GM19452 (cell line): Measurements from ENCODE around the gene ABLIM2.

Experiments
- ATAC-seq: cut with Tn5 transposase; IDR thresholded peaks from one replicate; pipeline ENCODE4 v1.9.1; 2021; ENCODE audit not compliant: unreplicated experiment

ABLIM2 gene

GRCh38 chr4:8158710-8159536 lies at the start of gene ABLIM2:
Gene ABLIM2, minus strand, starts transcription at chr4:8158813. Its CDS starts 124 bp downstream, at chr4:8158689.
- ATAC-seq, result peak; percentile 98

DNA sequence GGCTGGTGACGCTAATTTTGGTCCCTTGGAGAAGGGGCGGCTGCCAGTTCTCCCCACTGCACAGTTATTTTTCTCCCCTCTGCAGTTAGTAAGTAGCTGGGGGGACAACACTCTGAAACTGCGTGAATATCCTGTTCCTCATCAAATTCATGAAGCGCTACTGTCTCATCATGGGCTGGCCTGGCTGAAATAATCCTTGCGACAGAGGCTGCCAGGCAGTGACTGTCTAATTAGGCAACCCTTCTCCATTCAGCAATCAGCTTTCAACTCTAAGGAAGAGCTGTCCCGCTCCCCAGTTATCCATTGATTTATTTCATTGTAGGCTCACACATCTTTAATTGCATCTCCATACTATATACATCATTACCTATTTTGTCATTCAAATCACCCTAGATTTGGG lies 48.7 kb upstream of the ABLIM2 start:
- no peak for ATAC-seq

DNA sequence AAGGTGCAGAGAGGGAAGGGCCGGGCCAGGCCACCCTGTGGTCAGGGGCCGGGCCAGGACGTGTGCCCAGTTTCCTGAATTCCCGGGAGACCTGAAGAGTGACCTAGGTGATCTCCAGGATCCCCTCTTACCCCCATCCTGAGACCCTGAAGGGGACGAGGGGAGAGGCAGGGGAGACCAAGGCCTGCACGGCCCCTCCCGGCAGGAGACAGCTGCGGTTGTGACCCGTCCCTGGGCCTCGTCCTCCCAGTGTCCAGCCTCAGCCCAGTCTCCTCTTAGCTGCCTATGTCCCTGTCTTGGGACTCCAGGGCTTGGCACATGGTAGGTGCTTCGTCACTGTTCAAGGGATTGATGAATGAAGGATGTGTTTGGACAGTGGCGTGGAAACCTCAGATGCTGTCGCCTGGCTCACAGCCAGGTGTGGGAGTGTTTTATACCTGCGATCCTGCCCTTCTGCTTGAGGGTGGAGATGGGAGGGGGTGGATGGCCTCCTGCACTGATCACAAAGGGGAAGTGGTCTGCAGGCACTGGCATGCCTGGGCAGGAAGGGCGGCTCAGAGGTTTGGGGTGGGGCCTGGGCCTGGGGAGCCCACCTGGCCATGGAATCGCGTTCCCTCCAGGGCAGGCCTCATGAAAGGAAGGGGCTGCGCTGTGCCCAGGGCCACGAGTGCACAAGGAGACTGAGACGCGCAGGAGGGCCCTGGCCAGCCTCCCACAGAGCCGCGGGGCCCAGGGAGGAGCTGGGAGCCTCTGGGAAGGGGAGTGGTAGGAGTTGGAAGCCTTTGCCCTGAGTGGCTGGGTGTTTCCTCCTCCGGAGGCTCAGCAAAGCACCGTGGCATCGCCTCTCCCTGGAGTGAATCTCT lies 47.4 kb upstream of the ABLIM2 start:
- peak; percentile 51 for ATAC-seq

- no peak for ATAC-seq
Measured at GRCh38 chr4:8205241-8205707, 46.7 kb upstream of the ABLIM2 start.

DNA sequence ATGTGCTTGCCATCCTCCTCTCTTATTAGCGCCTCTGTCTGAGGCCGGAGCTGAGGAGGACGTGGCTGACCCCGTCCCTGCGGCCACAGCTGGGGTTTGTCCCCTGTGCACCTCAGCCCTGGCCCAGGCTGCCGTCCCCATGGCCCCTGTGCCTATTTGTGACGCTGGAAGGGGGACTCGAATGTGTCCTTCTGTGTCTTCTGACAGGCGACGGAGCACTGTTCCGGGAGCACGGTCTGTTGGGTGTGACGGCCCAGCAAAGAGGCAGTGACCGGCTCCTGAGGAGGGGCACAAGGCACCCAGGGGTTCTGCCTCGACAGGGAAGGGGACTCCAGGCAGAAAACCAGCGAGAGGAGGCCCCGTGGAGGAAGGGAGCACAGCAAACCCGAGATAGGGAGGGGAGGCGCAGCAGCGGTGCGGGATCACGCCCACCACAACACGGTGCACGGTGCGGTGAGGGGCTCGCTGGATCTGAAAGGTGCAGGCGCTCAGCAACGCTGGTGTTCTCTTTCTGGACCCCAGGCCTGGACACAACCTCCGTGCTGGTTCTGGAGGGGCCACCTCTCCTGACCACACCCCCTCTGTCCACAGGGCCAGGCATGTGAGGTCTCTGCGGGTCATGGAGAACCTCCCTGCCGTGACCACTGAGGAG lies 46.1 kb upstream of the ABLIM2 start:
- ATAC-seq, result no peak

GRCh38 chr4:8203817-8204216 lies 45.2 kb upstream of the ABLIM2 start:
- no peak for ATAC-seq

DNA sequence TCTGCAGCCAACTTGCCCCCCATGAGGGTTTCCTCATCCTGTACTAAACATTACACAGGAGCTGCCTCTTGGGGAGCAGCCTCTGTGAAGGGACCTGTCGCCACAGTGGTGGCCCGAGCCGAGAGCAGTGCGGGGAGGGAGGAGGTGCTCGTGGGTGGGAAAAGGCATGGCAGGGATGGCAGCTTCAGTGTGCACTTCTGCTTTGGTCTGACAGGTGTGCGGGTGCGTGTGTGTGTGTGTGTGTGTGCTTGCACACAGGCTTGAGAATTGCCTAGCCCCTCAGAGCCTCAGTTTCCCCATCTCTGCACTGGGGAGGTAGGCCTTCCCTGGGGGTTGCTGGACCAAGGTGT lies 44.4 kb upstream of the ABLIM2 start:
- no peak for ATAC-seq

GRCh38 chr4:8202108-8203051 lies 43.8 kb upstream of the ABLIM2 start:
- ATAC-seq, result no peak

- ATAC-seq, result peak; percentile 23
Measured at GRCh38 chr4:8201321-8201781, 42.7 kb upstream of the ABLIM2 start.

- no peak for ATAC-seq
Measured at GRCh38 chr4:8200302-8200975, 41.8 kb upstream of the ABLIM2 start.

GRCh38 chr4:8199594-8200301 lies 41.1 kb upstream of the ABLIM2 start:
- ATAC-seq, result no peak

GRCh38 chr4:8198906-8199593 lies 40.4 kb upstream of the ABLIM2 start, which contains the start of gene SH3TC1:
Gene SH3TC1, plus strand, starts transcription at chr4:8199290. Its CDS starts 5,905 bp downstream, at chr4:8205195.
- ATAC-seq, result peak; percentile 87

GRCh38 chr4:8198206-8198905 lies 39.7 kb upstream of the ABLIM2 start:
- peak; percentile 9 for ATAC-seq

DNA sequence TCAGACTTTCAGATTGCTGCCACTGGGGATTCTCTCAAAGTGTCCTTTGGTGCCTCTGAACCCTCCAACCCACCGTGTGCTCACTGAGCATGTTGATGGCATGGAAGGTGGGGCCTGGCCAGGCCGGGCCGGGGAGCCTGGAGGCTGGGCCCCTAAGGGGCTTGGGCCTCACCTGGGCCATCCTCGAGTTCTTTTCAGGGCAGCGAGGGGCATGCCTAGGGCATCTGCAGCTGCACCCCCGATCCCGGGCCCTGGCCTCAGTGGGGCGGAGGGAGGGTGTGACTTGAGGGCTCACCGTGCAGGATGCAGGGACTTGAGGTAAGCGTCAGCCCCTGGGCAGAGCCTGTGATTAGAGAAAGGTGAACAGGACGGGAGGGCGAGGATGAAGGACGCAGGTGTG lies 38.9 kb upstream of the ABLIM2 start:
- no peak for ATAC-seq

DNA sequence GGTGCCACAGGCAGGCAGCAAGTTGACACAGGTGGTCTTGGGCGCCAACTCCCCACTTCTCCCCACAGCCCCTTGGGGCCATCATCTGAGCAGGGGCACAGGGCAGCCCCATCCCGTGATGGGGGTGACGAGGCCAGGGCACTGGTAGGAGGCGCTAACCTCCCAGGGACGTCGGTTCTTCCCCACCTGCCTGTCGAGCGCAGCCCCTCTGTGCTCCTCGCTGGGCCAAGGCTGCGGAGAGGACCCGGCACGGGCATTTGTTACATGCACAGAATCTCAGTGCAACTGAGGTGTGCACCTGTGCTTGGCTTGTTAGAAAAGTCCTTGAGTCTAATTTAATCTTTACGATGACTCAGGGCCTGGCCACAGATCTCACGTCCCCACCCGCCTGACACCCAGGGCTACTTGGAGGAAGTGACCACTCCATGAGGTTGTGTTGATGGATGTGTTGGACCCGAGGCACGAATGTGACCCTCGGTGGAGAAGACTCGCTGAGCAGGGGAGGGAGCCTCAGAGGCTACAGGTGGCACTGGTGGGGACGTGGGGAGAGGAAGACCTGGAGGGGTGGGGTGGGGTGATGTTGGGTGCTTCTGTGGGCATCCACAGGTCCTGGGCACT lies 37.3 kb upstream of the ABLIM2 start:
- no peak for ATAC-seq

GRCh38 chr4:8195431-8195830 lies 36.8 kb upstream of the ABLIM2 start:
- no peak for ATAC-seq
